HG02884 (cell line): ENCODE data around the gene PKN1.
"Not testable (repeated sequence)": the region's sequence is repeated elsewhere in the genome, so short reads cannot be mapped to it uniquely, and the experiment has no call there.

ENCODE experiments used
- ATAC-seq: cut with Tn5 transposase; IDR thresholded peaks from one replicate; pipeline ENCODE4 v1.9.1; 2021; ENCODE audit warnings: mild to moderate bottlenecking, moderate library complexity; ENCODE audit not compliant: unreplicated experiment

Gene PKN1

GRCh38 chr19:14479309-14479974 is 46.3 kb downstream of the PKN1 start:
- ATAC-seq, result no peak

- no peak for ATAC-seq
Observed at GRCh38 chr19:14479975-14480699, 47.0 kb downstream of the PKN1 start.

GRCh38 chr19:14480700-14481079 is 47.6 kb downstream of the PKN1 start:
- no peak for ATAC-seq

GRCh38 chr19:14482172-14482941 is 49.3 kb downstream of the PKN1 start:
- ATAC-seq, result no peak

- no peak for ATAC-seq
Observed at GRCh38 chr19:14487370-14488125, 54.4 kb downstream of the PKN1 start.

GRCh38 chr19:14492756-14493337 is 59.7 kb downstream of the PKN1 start:
- no peak for ATAC-seq

- no peak for ATAC-seq
Observed at GRCh38 chr19:14494411-14494810, 61.3 kb downstream of the PKN1 start.

- no peak for ATAC-seq
Observed at GRCh38 chr19:14494910-14495671, 62.0 kb downstream of the PKN1 start.

GRCh38 chr19:14495672-14496028 is 62.5 kb downstream of the PKN1 start:
- no peak for ATAC-seq

- ATAC-seq, result no peak
Observed at GRCh38 chr19:14496029-14496833, 63.1 kb downstream of the PKN1 start, which contains the start of gene GIPC1. Gene GIPC1 (minus strand): TSS chr19:14496127. CDS start chr19:14482976, 13,151 bp downstream.

- no peak for ATAC-seq
Observed at GRCh38 chr19:14496834-14497227, 63.7 kb downstream of the PKN1 start.

- ATAC-seq, result no peak
Observed at GRCh38 chr19:14497228-14497921, 64.3 kb downstream of the PKN1 start.

- ATAC-seq, result no peak
Observed at GRCh38 chr19:14502334-14503092, 69.4 kb downstream of the PKN1 start.

- no peak for ATAC-seq
Observed at GRCh38 chr19:14503285-14503684, 70.2 kb downstream of the PKN1 start.

- ATAC-seq, result not testable (repeated sequence)
Observed at GRCh38 chr19:14504575-14504974, 71.5 kb downstream of the PKN1 start.

GRCh38 chr19:14505488-14506239 is 72.6 kb downstream of the PKN1 start:
- no peak for ATAC-seq
